Activated naive CD8-positive, alpha-beta T cell treated with anti-CD3 and anti-CD28 coated beads, Interleukin-2, amount 50 U/mL, for 16 hours (primary cell): ENCODE results near the gene HOXC12.

Experiments
- DNase-seq: peaks from one replicate; pipeline ENCODE4 v3.0.0-alpha.2; 2020; ENCODE audit warnings: low read depth, low spot score

HOXC12 gene

DNA sequence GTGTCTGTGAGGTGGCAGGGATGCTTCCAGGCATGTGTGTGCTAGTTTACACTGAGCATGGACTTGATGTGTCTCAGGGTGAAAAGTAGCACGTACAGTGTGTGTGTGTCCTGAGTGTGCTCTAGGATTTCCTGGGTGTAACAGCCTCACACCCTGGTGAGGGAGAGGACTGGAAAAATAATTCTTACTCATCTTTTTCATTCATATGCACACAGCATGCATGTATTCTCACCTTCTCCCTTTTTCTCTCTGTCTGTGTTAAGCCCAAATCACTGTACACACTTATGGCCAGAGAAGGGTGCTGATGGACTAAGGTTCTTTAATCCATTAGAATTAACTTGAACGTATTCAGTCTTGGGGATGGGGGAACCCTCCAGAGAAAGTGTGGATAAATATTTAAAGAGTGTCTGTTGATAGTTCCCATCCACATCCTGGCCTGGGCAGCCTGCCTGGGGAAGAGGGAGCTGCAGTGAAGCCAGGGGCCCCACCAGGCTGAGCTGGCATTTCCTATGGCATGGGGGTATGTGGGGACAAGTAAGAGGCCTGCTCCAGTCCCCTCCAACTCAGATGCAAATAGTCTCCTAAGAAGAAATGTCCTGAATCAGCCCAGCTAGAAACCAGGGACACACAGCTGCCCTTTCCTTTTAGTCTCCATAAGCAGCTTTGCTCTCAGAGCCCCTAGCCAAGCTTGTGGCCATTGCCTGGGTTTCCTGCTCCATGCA is 53.0 kb downstream of the HOXC12 start:
- DNase-seq, result no peak

DNA sequence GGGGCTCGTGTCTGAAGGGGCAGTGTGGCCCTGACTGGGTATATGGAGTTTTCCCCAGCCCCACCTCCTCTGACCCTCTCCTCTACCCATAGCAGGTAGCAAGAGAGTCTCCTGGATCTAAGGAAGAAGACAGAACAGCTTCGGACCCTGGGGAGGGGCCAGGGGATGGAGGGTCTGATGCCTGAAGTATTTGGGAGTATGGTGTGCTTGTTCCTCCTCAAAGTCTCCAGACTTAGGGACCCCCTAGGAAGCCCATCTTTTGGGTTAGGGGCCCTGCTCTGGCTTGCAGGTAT is 53.5 kb downstream of the HOXC12 start:
- DNase-seq, result no peak
